ENCODE results near the gene LANCL3.
"Not testable (repeated sequence)": the region's sequence is repeated elsewhere in the genome, so short reads cannot be mapped to it uniquely, and the experiment has no call there.

LANCL3 gene

DNA sequence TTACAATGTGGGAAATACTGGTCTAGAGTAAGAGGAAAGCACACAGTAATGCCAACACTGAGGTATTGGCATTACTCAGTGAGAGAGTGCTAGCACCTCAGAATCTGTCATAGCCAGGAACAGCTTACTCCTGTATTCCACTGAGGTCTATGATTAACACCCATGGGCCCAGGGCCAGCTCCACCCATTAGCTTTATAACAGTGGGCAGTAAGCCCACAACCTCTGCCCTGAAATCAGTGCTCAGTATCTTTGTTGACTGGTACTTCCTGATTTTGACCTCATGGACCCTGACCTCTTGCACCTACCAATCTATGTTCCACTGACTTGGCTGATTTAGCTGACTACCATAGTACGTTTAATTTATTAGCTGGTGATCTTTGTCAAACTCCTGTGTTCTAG is 56.1 kb downstream of the LANCL3 start:
- no peak for DNase-seq (ENCODE audit: low spot score)

DNA sequence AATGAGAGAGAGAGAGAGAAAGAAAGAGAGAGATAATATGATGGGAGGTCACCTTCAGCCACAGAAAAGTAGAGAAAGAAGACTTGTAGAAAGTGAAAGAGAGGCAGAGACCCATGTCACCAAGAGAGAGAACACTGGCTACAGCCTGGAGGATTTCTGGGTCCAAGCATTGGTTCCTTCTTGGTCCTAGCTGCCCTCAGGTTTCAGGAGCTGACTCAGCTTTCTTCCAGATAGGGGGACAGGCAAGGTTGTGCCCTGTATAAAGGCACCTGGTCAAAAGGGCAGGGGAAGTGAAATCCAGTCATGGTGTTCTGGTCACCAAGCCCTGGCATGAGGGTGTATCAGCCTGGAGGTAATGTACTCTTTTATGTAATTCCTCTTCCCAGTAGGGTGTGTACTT is 66.6 kb downstream of the LANCL3 start:
- no peak for DNase-seq (ENCODE audit: low spot score)

DNA sequence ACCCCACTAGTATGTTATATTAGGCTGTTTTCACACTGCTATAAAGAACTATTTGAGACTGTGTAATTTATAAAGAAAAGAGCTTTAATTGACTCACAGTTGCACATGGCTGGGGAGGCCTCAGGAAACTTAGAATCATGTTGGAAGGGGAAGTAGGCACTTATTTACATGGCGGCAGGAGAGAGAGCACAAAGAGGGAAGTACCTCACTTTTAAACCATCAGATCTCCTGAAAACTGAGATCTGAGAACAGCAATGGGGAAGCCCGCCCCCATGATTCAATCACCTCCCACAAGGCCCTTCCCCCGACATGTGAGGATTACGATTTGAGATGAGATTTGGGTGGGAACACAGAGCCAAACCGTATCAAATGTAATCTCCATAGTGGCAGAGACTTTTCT is 68.7 kb downstream of the LANCL3 start:
- DNase-seq (ENCODE audit: low spot score): no peak

DNA sequence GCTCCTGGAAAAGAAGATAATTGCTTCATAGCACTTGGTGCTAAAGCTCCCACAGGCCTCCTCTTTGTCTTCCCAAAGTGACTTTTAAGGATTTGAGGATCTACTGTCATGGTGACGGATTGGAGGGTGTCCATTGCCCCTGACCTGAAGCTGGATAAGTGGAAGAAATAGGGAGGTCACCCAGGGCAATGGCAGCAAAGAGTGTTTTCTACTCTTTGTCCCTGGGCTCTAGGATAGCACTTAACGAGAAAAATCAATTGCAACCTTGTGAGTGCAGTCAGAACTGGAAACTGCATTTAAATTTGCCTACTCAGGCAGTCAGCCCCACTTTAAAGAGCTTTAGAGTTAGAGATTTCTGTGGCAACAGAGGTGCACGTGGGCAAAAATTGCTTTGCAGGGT is 70.4 kb downstream of the LANCL3 start:
- DNase-seq (ENCODE audit: low spot score): no peak

DNA sequence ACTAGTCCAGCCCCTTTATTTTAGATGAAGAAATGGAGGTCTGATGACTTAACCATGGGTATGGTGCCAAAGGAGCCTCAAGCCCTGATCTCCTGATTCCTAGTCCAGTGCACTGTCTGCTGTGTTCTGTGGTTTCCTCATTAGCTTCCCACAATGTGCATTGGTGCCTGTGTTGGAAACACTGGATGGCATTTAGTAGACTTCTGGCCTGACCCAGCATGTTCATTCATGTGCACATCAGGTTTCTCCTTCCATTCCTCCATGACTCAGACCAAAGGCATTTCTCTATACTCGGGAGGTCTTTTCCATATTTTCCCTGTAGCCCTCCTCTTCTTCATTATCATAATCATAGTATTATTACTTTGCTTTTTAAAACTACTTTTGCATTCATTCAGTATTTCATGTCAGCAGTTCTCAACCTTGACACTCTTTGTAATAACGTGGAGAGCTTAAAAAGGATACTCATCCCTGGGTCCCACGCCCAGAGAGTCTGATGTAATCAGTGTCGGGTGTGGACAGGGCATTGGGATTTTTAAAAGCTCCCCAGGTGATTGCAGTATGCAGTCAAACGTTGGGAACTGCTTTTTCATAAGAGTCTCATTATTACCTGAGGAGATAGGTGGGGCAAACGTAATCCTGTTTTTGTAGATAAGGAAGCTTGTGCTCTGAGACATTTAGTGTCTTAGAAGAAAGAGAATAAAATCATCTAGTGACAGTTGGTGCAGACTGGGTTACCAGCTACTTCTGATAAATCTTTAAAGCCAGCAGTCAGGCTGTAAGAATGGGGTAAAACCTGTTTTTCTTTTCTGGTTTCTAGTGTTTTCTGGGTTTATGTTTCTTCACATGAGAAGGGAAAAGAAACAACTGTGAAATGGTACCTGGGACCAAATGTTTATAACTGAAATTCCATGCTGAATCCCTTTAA is 73.2 kb downstream of the LANCL3 start:
- DNase-seq (ENCODE audit: low spot score): peak; percentile 65

DNA sequence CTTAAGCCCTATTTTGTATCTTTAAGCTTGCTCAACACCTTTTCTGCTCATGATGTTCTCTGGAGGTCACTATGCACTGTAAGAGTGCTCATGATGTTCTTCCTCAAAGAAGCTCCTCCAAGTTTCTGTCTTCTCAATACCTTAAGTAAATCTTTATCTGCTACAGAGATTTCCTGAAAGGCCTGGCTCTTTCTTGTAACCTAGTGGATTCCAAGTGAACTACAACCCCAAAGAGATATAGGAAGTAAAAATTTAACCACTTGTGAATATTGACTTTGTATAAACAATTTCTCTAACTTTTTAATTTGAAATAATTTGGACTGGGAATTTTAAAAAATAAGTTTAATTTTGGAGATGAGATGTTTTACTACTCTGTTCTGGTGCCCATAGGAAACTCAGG is 74.8 kb downstream of the LANCL3 start:
- DNase-seq (ENCODE audit: low spot score): no peak

DNA sequence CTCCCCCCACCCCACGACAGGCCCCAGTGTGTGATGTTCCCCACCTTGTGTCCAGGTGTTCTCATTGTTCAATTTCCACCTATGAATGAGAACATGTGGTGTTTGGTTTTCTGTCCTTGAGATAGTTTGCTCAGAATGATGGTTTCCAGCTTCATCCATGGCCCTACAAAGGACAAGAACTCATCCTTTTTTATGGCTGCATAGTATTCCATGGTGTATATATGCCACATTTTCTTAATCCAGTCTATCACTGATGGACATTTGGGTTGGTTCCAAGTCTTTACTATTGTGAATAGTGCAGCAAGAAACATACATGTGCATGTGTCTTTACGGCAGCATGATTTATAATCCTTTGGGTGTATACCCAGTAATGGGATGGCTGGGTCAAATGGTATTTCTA is 79.4 kb downstream of the LANCL3 start:
- not testable (repeated sequence) for DNase-seq (ENCODE audit: low spot score)

DNA sequence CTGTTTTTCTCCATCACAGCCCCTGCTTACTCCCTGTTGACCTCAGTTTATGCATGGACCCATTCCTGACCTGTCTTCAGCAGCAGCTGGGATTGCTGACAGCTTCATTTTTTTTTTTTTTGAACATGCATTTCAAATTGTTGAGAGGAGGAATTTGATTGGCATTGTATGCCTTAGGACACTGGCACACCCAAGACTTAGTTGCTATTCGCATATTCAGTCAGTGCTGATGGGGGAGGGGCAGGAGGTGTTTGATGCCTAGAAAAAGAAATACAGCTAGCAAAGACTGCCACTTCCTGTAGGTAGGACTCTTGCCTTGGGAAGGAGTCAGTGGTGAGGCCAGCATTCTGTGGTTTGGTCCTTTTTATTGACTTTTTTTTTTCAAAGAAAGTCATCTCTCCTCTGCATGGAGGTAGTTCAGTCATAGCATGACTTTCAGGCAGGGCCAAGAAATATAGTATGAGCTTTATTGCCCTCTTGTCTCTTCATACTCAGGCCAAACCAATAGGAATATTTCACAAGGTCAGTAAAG is 80.5 kb downstream of the LANCL3 start:
- no peak for DNase-seq (ENCODE audit: low spot score)

DNA sequence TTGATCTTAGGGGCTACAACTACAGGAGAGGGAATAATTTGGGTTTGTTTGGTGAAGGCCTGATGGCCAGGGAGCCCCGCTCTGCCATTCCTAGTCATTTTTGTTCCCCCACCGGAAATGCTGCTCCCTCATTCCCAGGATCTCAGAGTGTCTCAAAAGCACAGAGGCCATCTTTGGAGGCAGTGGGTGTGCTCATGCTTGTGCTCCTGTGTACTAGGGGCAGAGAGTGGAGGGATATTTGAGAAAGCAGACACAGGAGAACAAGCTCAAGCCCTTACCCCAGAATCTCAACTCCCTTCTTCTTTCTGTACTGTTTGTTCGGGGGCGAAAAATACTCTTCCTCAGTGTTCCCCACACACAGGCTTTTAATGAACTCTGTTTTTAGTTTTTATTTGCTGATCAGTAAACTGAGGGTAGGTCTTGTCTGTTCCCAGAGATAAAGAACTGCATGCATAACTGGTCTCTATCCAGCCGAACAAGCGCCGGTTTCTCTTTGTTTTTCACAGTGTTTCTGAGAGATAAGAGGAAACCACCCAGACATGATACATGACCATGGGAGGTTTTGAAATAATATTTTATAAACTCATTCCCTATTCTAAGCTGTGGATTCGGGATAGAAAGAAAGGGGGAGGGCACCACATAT is 81.2 kb downstream of the LANCL3 start:
- no peak for DNase-seq (ENCODE audit: low spot score)

DNA sequence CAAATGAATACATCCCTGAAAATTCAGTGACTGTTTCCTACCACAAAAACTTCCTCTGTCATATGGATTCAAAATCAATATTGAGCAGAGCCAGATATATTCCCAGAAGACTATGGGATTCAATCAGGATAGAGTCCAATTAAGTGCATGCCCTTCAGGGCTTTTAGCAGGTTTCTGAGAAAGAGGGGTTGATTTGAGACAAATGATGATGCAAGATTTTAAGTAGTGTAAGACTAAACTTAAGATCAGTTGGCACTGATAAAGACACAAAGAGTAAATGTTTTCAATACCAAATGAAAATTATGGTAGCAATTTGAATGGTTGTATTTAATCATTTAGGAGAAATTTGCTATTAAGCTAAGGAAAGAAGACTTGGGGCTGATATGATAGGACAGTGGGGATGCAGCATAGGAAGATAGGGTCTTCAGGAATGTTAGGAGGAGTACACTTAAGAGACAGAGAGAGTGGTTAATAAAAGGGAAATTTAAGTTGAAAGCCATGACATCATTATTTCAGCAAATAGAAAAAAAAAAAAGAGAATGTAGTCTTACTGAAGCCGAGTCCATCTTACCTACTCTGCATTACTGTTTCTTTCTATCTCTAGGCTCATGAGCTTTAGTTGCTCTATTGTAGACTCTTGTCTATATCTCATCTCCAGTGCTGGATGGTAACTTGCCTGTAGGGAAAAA is 82.1 kb downstream of the LANCL3 start:
- DNase-seq (ENCODE audit: low spot score): no peak

DNA sequence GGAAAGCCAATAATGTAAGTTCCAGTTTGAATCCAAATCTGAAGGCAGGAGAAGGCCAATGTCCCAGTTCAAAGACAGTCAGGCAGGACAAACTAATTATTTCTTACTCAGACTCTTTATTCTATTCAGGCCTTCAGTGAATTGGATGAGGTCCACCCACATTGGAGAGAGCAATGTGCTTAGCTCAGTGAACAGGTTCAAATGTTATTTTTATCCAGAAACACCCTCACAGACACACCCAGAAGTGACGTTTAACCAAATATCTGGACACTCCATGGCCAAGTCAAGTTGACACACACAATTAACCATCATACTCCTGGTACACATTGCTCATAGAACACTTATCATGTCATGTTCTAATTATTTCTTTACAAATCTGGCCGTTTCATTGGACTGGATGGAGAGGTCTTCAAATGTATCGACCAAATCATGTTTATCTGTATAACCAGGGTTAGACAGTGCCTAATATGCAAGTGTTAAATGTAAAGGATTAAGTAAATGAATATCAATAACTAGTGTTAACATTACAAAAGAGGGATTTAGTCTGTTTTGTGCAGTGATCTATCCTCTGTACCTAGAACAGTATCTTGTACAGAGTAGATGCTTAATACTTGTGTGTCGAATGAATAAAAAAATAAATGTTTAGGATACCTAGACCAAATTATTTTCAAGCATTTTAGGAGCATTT is 87.0 kb downstream of the LANCL3 start:
- DNase-seq (ENCODE audit: low spot score): no peak

DNA sequence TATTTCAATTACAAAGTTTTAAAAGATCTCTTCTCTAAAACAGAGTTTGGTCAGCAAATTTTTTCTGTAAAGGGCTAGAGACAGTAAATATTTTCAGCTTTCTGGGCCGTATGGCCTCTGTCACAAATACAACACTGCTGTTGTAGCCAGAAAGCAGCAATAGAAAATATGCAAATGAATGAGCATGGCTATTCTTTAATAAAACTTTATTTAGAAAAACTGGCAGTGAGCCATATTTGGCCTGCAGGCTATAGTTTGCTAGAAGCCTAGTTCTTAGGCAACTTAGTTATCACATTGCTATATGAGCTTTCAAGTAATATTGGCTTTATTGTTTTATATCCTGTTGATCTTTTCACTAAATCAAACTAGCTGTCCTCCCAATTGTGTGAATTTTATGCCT is 87.6 kb downstream of the LANCL3 start:
- DNase-seq (ENCODE audit: low spot score): no peak

DNA sequence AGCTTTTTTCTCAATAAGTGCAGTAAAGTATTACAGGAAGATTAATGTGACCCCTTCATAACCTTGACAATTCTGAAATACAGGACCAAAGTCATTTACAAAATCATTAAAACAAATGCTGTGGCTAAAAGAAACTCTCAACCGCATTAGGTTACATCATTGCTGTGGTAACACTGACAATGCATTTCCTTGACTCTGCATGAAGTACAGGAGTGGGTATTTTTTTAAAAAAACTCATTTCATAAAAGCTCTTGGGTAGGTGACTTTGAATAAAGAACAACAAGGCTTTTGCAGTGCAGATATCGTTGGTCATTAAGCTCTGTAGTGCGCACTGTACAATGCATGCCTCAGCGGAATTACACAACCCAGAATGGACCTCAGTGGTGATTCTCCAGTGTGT is 90.7 kb downstream of the LANCL3 start:
- no peak for DNase-seq (ENCODE audit: low spot score)

DNA sequence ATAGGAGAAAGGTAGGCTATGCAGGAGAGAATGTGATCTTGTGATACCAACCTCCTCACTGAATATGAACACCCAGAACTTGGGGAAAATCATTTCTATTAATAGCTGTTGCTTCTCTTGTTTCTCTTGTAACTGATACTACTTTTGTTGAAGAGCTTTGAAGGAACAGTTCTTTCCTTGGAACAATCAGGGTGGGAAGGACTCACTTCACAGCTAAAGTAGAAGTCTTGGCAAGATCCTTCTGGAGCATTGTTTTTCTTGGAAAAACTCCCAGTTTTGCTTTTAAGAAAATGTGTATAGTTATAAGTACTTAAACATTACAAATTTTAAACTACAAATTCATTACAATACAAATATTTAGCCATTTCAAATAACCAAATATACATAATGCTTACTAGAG is 95.1 kb downstream of the LANCL3 start:
- DNase-seq (ENCODE audit: low spot score): no peak

DNA sequence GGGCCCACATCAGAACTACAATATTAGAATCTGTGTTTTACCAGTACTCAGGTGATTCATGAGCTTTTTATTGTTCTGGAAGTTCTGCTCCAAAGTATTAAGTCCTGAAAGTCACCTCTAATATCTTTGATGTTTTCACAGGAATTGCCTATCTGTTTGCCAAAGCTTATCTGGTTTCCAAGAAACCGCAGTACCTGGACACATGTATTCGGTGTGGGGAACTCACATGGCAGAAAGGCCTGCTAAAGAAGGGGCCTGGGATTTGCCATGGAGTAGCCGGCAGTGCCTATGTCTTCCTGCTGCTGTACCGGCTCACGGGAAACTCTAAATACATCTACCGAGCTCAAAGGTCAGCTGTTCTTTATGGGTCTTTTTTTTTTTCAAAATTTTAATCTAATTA is 95.7 kb downstream of the LANCL3 start:
- no peak for DNase-seq (ENCODE audit: low spot score)

DNA sequence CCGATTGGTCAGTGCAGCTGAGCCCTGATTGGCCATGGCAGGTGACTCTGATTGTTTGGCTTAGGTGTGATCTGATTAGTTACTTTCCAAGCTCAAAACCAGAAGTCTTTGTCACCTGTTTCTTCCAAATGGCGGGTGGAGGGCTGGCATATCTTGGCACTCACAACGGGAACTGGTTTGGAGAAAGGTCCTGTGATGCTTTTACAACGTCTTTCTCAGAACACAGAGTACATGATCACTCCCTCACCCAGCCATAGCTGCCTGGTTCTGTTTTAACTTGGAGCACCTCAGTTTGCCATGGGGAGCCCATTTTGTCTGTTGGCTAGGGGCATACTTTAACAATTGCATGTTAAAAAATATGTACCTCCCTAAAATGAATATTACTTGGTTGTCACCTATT is 101.1 kb downstream of the LANCL3 start:
- DNase-seq (ENCODE audit: low spot score): no peak

DNA sequence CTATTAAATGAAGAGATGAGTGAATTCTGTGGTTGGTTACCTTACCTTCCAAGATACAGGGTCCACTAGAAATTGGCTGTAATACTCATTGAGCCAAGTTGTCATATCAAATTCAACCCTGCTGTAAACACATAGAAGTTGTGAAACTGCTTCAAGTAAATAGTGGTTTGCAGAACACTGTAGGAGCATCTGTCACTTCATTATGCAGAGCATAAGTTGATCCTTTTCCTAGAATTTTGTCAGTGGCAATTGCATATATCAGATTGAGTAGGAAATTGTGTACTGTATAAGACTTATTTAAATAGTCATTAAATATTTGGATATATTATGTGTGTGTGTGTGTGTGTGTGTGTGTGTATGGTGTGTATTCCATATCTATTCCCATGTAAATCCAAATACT is 105.3 kb downstream of the LANCL3 start:
- no peak for DNase-seq (ENCODE audit: low spot score)

DNA sequence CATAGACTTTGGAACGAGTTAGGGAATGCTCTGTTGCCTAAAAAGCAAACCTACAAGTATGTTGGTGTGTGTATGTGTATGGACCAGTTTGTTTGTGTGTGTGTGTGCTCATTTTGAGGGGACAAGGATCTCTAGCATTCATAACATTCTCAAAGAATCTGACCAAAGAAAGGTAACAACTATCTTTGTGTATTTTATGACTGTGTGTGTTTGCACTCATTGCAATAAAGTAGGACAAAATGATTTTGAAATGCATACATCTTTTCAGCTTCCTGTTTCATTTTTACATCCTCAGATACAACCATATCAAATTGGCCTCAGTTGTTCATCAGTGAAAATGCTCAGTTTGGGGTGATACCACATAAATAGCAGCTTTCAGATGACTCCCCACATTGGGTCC is 105.8 kb downstream of the LANCL3 start:
- DNase-seq (ENCODE audit: low spot score): no peak

DNA sequence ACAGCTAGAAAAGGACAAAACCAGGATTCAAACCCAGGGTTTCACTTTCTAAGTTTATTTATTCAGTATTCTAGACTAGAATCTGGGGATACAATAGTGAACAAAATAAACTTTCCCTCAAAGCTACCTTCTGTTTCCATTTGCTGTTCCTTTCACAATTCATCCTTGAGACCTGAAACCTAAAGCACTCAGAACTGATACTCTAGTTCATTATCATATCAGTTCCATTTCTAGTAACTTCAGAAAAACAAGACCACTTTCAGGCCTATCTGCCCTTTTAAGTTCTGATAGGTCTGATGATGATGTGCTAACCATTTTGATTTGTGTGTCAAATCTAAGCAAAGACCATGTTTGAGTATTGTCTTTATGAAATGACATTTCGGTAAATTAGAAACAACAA is 106.3 kb downstream of the LANCL3 start:
- DNase-seq (ENCODE audit: low spot score): no peak

DNA sequence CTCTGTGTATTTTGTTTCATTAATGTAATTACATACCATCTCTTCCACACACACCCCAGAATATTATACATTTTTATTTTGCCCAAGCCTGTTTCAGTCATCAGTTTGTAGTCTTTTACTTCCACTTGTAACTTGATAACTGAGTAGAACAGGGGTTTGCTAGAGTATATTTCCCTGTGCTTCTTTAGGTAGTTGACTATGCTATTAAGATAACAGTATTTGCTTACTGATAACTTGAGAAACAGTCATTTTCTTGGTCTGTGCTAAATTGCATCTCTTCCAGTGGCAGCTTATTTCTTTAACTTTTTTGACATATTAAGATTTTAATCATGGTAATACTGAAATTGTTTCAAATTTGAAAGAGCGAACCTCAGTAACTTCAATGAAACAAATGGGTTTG is 107.1 kb downstream of the LANCL3 start:
- no peak for DNase-seq (ENCODE audit: low spot score)

DNA sequence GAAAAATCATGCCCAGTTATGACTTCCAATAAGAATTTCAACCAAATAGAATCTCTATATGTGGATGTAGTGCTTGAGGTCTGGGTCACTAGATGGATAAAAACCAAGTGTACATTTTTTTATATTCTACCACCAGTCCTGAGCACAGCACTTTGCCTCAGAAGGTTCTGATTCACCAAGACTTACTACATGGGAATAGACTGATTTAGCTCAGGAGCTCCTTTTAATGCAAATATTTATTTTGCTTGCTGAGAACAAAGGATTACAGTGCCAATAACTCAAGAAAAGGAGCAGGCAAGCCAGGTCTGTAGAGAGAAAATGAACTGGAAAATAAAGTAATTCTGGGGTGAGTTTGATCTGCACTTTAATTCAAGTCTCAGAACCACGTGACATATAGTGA is 107.8 kb downstream of the LANCL3 start:
- DNase-seq (ENCODE audit: low spot score): no peak

DNA sequence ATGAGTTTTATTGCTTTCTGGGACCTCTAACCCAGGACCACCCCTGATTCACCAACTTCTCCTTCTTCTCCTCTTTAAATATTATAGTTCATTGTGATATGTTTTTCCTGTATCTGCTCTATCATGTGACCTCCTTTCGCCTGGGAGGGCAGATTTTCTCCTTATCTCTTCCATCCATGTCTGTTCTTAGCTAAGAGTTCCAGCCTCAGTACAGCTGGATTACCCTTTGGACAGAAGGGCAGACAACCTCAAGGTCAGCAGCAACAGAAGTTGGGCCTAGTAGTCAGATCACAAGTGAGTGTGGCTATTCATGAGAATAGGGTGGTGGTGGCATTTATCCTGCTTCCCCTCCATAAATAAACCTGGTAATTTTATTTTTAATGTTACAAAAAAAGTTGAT is 108.4 kb downstream of the LANCL3 start:
- DNase-seq (ENCODE audit: low spot score): no peak
